Breast epithelium (tissue), 3 donors: ENCODE results near the gene FOXF1.

Experiments used
- CTCF ChIP-seq, 3 donors: fragments of 450-650 bp; IDR thresholded peaks; one replicate each; pipeline ENCODE4 v1.5.1; 2016 to 2017; ENCODE audit warnings: antibody characterized with exemption in 3 of 3, mild to moderate bottlenecking in 3 of 3, moderate library complexity in 3 of 3
- POLR2A ChIP-seq: fragments of 450-650 bp; IDR thresholded peaks from one replicate; pipeline ENCODE4 v1.6.1; 2016; ENCODE audit warnings: antibody characterized with exemption, mild to moderate bottlenecking, moderate library complexity
- POLR2AphosphoS5 ChIP-seq, 3 donors: sonication (generic); formaldehyde crosslinking; IDR thresholded peaks; one replicate each; pipeline ENCODE4 v1.6.1; 2017; ENCODE audit warnings: antibody characterized with exemption in 3 of 3

- TF ChIP-seq CTCF (IDR thresholded peaks at IDR 0.05) (no peak), POLR2A (no peak), POLR2AphosphoS5 (IDR thresholded peaks at IDR 0.05) (no peak)
Measured at GRCh38 chr16:86549076-86549892, 39.0 kb downstream of the FOXF1 start.
